ENCODE data around the gene NCAPG.

Gene NCAPG

DNA sequence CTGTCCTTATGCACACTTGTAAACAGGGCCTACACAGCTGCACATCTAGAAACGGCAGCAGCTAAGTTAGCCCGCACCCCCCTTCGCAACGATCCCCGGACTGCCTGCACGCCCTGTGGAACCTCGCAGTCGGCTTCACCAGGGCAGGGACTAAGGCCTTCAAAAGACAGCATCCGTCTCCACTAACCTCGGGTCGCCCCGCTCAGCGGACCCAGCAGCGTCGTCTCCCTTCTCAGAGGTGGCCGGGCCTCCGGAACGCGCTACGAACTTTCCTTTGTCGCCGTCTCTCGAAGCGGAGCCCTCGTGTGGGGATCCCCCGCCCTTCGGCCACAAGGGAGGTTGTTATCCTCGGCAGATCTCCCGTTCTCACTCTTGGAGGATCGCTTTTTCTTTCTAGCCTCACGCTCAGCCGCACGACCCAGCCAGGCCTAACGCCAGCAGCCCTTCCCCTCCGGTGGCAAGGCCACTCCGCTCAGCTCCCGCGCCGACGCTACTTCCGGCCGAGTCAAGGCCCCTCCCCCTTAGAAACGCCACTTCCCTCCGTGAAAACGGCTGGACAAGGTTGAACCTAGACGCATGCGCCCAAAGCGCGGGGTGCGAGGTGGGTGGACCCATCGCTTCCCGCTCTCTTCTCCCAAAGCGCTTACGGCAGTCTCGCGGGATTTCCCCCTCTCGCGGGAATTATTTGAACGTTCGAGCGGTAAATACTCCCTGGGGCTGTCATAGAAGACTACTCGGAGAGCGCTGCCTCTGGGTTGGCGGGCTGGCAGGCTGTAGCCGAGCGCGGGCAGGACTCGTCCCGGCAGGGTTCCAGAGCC is at the start of gene NCAPG, which contains the start of gene DCAF16:
NCAPG (plus strand) TSS at position 720 of the 818 bp plus-strand sequence. CDS start 99 bp downstream, outside the sequence.
DCAF16 (minus strand) TSS at position 498 of the 818 bp plus-strand sequence. CDS start 6,616 bp downstream, outside the sequence.
- Histone ChIP-seq H3K36me3 (ENCODE audit: control insufficient read depth in 1 of 2, insufficient read depth in 2 of 2, low read length in 2 of 2) (no peaks in the 10 kb centered on the region), H3K27me3 (ENCODE audit: control insufficient read depth in 1 of 2, insufficient read depth in 2 of 2, low read length in 2 of 2) (no peaks in the 10 kb centered on the region), H3K27ac (ENCODE audit: low read depth, low read length) (peak within 1 kb of the TSS; percentile 96), H3K9me3 (ENCODE audit: control insufficient read depth in 1 of 2, low read length in 2 of 2) (no peaks in the 10 kb centered on the region), H3K4me1 (ENCODE audit: control insufficient read depth in 1 of 2, insufficient read depth in 2 of 2, low read length in 2 of 2) (peaks cover 32 to 38% of the 10 kb centered on the region in 2 donors), H3K9ac (ENCODE audit: low read depth in 1 of 2, low read length in 2 of 2) (peak within 1 kb of the TSS; percentile 98), H3K4me3 (ENCODE audit: low read depth in 1 of 2, low read length in 2 of 2) (peak within 1 kb of the TSS; percentile 94 to 96)

GRCh38 chr4:17761062-17761461 is 49.7 kb upstream of the NCAPG start:
- no peak overlapping the region for H3K9ac ChIP-seq (ENCODE audit: low read depth in 1 of 2, low read length in 2 of 2)
- H3K27me3 ChIP-seq (ENCODE audit: control insufficient read depth in 1 of 2, insufficient read depth in 2 of 2, low read length in 2 of 2), result no peaks in the 10 kb centered on the region
- H3K4me1 ChIP-seq (ENCODE audit: control insufficient read depth in 1 of 2, insufficient read depth in 2 of 2, low read length in 2 of 2), result no peaks in the 10 kb centered on the region
- H3K27ac ChIP-seq (ENCODE audit: low read depth, low read length), result no peak overlapping the region
- no peaks in the 10 kb centered on the region for H3K9me3 ChIP-seq (ENCODE audit: control insufficient read depth in 1 of 2, low read length in 2 of 2)
- no peak overlapping the region for H3K4me3 ChIP-seq (ENCODE audit: low read depth in 1 of 2, low read length in 2 of 2)
- H3K36me3 ChIP-seq (ENCODE audit: control insufficient read depth in 1 of 2, insufficient read depth in 2 of 2, low read length in 2 of 2), result no peaks in the 10 kb centered on the region

DNA sequence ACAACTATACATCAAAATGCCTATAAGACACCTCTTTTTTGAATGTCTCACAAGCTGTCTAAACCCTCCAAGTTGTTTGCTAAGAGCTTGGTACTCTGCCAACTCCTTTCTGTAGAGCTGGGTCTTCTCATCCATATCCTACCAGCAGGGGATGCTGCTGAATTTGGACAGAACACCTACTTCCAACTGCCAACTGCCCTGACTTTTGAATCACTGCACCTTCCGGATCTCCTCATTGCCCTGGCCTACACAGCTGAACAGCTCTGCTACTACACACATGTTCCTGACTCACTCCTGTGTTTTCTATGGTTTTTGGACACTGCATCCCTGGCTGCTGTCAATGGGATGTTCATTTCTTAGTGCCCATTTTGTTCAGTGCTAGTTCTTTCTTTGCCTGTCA is 48.1 kb upstream of the NCAPG start:
- Histone ChIP-seq H3K9me3 (ENCODE audit: control insufficient read depth in 1 of 2, low read length in 2 of 2) (no peaks in the 10 kb centered on the region), H3K27me3 (ENCODE audit: control insufficient read depth in 1 of 2, insufficient read depth in 2 of 2, low read length in 2 of 2) (no peaks in the 10 kb centered on the region), H3K4me1 (ENCODE audit: control insufficient read depth in 1 of 2, insufficient read depth in 2 of 2, low read length in 2 of 2) (no peaks in the 10 kb centered on the region), H3K36me3 (ENCODE audit: control insufficient read depth in 1 of 2, insufficient read depth in 2 of 2, low read length in 2 of 2) (no peaks in the 10 kb centered on the region), H3K4me3 (ENCODE audit: low read depth in 1 of 2, low read length in 2 of 2) (no peak overlapping the region), H3K27ac (ENCODE audit: low read depth, low read length) (no peak overlapping the region), H3K9ac (ENCODE audit: low read depth in 1 of 2, low read length in 2 of 2) (no peak overlapping the region)

DNA sequence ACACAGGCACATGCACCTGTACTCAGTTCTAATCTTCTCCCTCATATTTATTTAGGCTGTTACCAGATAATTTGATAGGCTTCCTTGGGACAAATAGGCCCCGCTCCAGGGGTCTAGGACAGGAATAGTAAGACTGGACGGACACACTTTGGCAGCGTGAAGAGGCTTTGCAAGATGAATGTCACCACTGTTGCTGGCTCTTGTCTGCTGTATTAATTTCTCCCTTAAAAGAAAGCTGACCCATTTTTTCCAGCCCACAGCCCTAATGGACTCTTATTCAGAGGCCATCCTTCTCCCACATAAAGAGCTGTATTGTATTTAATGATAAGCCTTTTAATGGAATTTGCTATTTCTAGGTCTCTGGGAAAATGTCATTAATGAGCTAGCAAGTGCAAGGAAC is 47.4 kb upstream of the NCAPG start:
- H3K36me3 ChIP-seq (ENCODE audit: control insufficient read depth in 1 of 2, insufficient read depth in 2 of 2, low read length in 2 of 2), result no peaks in the 10 kb centered on the region
- H3K27me3 ChIP-seq (ENCODE audit: control insufficient read depth in 1 of 2, insufficient read depth in 2 of 2, low read length in 2 of 2), result no peaks in the 10 kb centered on the region
- H3K27ac ChIP-seq (ENCODE audit: low read depth, low read length), result no peak overlapping the region
- H3K4me1 ChIP-seq (ENCODE audit: control insufficient read depth in 1 of 2, insufficient read depth in 2 of 2, low read length in 2 of 2), result no peaks in the 10 kb centered on the region
- no peak overlapping the region for H3K9ac ChIP-seq (ENCODE audit: low read depth in 1 of 2, low read length in 2 of 2)
- H3K4me3 ChIP-seq (ENCODE audit: low read depth in 1 of 2, low read length in 2 of 2), result no peak overlapping the region
- no peaks in the 10 kb centered on the region for H3K9me3 ChIP-seq (ENCODE audit: control insufficient read depth in 1 of 2, low read length in 2 of 2)

DNA sequence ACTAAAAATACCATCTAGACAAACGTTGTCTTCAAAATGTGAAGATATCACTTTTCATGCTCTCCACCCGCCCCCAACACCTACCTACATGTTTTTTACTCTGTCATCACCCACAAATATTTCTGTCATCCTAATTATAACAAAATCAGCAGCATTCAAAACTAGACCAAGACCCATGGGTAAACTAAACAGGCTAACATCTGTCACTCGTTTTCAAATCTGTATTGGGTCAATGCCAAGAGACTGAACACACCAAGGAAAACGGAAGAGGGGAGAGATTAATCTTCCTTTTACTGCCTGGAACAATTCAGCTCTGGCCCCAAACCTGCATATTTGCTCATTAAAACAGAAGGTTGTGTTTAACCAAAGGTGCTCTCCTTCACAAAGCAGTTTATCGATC is 46.8 kb upstream of the NCAPG start:
- H3K9me3 ChIP-seq (ENCODE audit: control insufficient read depth in 1 of 2, low read length in 2 of 2), result no peaks in the 10 kb centered on the region
- no peak overlapping the region for H3K9ac ChIP-seq (ENCODE audit: low read depth in 1 of 2, low read length in 2 of 2)
- no peak overlapping the region for H3K27ac ChIP-seq (ENCODE audit: low read depth, low read length)
- no peak overlapping the region for H3K4me3 ChIP-seq (ENCODE audit: low read depth in 1 of 2, low read length in 2 of 2)
- H3K36me3 ChIP-seq (ENCODE audit: control insufficient read depth in 1 of 2, insufficient read depth in 2 of 2, low read length in 2 of 2), result no peaks in the 10 kb centered on the region
- no peaks in the 10 kb centered on the region for H3K4me1 ChIP-seq (ENCODE audit: control insufficient read depth in 1 of 2, insufficient read depth in 2 of 2, low read length in 2 of 2)
- H3K27me3 ChIP-seq (ENCODE audit: control insufficient read depth in 1 of 2, insufficient read depth in 2 of 2, low read length in 2 of 2), result no peaks in the 10 kb centered on the region

GRCh38 chr4:17765514-17766286 is 45.1 kb upstream of the NCAPG start:
- no peak overlapping the region for H3K4me3 ChIP-seq (ENCODE audit: low read depth in 1 of 2, low read length in 2 of 2)
- no peaks in the 10 kb centered on the region for H3K4me1 ChIP-seq (ENCODE audit: control insufficient read depth in 1 of 2, insufficient read depth in 2 of 2, low read length in 2 of 2)
- H3K9me3 ChIP-seq (ENCODE audit: control insufficient read depth in 1 of 2, low read length in 2 of 2), result no peaks in the 10 kb centered on the region
- H3K9ac ChIP-seq (ENCODE audit: low read depth in 1 of 2, low read length in 2 of 2), result no peak overlapping the region
- no peak overlapping the region for H3K27ac ChIP-seq (ENCODE audit: low read depth, low read length)
- H3K36me3 ChIP-seq (ENCODE audit: control insufficient read depth in 1 of 2, insufficient read depth in 2 of 2, low read length in 2 of 2), result no peaks in the 10 kb centered on the region
- H3K27me3 ChIP-seq (ENCODE audit: control insufficient read depth in 1 of 2, insufficient read depth in 2 of 2, low read length in 2 of 2), result no peaks in the 10 kb centered on the region

DNA sequence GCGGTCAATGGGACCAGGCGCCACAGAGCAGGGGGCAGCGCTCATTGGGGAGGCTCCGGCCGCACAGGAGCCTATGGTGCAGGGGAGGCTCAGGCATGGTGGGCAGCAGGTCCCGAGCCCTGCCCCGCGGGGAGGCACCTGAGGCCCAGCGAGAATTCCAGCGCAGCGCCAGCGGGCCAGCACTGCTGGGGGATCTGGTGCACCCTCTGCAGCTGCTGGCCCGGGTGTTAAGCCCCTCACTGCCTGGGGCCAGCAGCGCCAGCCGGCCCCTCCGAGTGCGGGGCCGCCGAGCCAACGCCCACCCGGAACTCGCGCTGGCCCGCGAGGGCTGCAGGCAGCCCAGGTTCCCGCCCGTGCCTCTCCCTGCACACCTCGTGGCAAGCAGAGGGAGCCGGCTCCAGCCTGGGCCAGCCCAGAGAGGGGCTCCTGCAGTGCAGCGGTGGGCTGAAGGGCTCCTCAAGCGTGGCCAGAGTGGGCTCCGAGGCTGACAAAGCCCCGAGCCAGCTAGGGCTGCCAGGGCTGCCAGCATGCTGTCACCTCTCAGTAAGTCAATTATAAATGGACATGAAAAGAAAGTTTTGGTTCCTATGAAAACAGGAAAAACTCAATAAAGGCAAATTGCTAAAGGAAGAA is 43.8 kb upstream of the NCAPG start:
- Histone ChIP-seq H3K27ac (ENCODE audit: low read depth, low read length) (no peak overlapping the region), H3K27me3 (ENCODE audit: control insufficient read depth in 1 of 2, insufficient read depth in 2 of 2, low read length in 2 of 2) (no peaks in the 10 kb centered on the region), H3K9me3 (ENCODE audit: control insufficient read depth in 1 of 2, low read length in 2 of 2) (no peaks in the 10 kb centered on the region), H3K36me3 (ENCODE audit: control insufficient read depth in 1 of 2, insufficient read depth in 2 of 2, low read length in 2 of 2) (no peaks in the 10 kb centered on the region), H3K4me1 (ENCODE audit: control insufficient read depth in 1 of 2, insufficient read depth in 2 of 2, low read length in 2 of 2) (no peaks in the 10 kb centered on the region), H3K9ac (ENCODE audit: low read depth in 1 of 2, low read length in 2 of 2) (no peak overlapping the region), H3K4me3 (ENCODE audit: low read depth in 1 of 2, low read length in 2 of 2) (no peak overlapping the region)

DNA sequence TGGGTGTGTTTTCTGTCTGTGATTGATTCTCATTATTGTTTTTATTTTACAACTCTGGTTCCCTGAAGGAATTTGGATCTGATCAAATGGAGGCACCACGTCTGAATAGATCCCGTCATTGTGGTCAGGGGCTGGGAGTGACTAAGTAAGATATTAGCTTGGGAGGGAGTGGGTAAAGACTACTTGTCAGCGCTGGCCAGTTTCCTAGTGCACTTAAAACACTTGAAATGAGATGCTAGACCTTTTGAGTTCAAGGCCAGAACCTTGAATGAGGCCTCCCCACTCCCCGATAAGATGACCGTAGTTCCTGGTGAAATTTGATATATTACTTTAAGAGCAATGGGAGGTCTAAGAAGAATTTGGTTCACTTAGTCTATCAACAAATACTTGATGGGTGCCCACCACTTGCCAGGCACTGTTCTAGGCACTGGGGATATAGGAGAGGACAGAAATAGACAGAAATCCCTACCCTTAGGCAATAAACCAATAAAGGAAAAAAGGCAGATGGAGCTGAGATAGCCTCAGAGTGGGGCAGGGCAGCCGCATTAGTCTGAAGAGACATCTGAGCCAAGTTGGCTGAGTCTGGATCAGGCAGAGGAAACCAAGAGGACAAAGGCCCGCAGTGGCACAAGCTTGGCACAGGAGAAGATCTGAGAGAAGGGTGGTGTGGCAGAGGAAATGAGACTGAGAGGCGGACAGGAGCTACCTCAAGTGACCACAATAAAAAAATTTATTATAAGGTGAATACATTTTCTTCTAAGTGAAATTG is 41.2 kb upstream of the NCAPG start:
- H3K27ac ChIP-seq (ENCODE audit: low read depth, low read length), result no peak overlapping the region
- no peaks in the 10 kb centered on the region for H3K36me3 ChIP-seq (ENCODE audit: control insufficient read depth in 1 of 2, insufficient read depth in 2 of 2, low read length in 2 of 2)
- no peak overlapping the region for H3K9ac ChIP-seq (ENCODE audit: low read depth in 1 of 2, low read length in 2 of 2)
- no peak overlapping the region for H3K4me3 ChIP-seq (ENCODE audit: low read depth in 1 of 2, low read length in 2 of 2)
- no peaks in the 10 kb centered on the region for H3K27me3 ChIP-seq (ENCODE audit: control insufficient read depth in 1 of 2, insufficient read depth in 2 of 2, low read length in 2 of 2)
- H3K9me3 ChIP-seq (ENCODE audit: control insufficient read depth in 1 of 2, low read length in 2 of 2), result no peaks in the 10 kb centered on the region
- no peaks in the 10 kb centered on the region for H3K4me1 ChIP-seq (ENCODE audit: control insufficient read depth in 1 of 2, insufficient read depth in 2 of 2, low read length in 2 of 2)

GRCh38 chr4:17770845-17771244 is 39.9 kb upstream of the NCAPG start:
- Histone ChIP-seq H3K27ac (ENCODE audit: low read depth, low read length) (no peak overlapping the region), H3K4me1 (ENCODE audit: control insufficient read depth in 1 of 2, insufficient read depth in 2 of 2, low read length in 2 of 2) (no peaks in the 10 kb centered on the region), H3K9ac (ENCODE audit: low read depth in 1 of 2, low read length in 2 of 2) (no peak overlapping the region), H3K27me3 (ENCODE audit: control insufficient read depth in 1 of 2, insufficient read depth in 2 of 2, low read length in 2 of 2) (no peaks in the 10 kb centered on the region), H3K9me3 (ENCODE audit: control insufficient read depth in 1 of 2, low read length in 2 of 2) (no peaks in the 10 kb centered on the region), H3K36me3 (ENCODE audit: control insufficient read depth in 1 of 2, insufficient read depth in 2 of 2, low read length in 2 of 2) (no peaks in the 10 kb centered on the region), H3K4me3 (ENCODE audit: low read depth in 1 of 2, low read length in 2 of 2) (no peak overlapping the region)

All from duodenal mucosa (tissue), 2 donors.